GM10847 (cell line): Measurements from ENCODE around the gene ZNF598.

Experiments
- POLR2A ChIP-seq: IDR thresholded peaks from 2 replicates; pipeline ENCODE4 v1.6.1; 2011; ENCODE audit not compliant: insufficient read length; ENCODE audit errors: extremely low read depth

Gene ZNF598

GRCh38 chr16:1949507-1949906 is 60.1 kb downstream of the ZNF598 start:
- no peak for TF ChIP-seq POLR2A
